ENCODE results near the gene LDB3.

DNA sequence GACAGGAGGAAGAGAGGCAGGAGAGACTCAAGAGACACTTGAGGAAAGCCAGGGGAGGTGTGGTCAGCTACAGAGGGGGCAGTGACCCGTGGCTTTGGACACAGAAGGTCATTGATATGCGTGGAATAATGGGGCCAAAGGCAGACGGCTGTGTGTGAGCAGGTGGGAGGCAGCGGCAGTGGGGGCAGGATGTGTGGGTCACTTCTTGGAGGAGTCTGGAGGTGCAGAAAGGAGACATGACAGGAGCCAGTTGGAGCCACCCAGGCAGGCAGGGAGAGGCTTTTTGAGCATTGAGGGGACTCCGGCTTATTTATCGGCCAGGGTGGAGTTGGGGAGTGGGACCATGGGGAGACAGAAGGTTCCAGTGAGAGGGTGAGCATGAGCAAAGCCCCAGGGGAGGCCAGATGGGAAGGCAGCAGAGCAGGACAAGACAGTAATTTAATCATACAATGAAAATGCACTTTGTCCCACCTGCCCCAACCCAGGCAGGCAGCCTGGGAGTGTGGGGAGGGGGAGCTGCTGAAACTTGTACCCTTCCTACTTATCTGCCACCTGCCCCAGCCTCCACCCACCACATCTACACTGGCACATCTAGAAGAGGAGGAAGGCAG is 5.0 kb downstream of the LDB3 start:
- TF ChIP-seq POLR2A (IDR thresholded peaks at IDR 0.05) (no peak), EP300 (IDR thresholded peaks at IDR 0.05) (no peak)
- TF ChIP-seq, protein P1, sequence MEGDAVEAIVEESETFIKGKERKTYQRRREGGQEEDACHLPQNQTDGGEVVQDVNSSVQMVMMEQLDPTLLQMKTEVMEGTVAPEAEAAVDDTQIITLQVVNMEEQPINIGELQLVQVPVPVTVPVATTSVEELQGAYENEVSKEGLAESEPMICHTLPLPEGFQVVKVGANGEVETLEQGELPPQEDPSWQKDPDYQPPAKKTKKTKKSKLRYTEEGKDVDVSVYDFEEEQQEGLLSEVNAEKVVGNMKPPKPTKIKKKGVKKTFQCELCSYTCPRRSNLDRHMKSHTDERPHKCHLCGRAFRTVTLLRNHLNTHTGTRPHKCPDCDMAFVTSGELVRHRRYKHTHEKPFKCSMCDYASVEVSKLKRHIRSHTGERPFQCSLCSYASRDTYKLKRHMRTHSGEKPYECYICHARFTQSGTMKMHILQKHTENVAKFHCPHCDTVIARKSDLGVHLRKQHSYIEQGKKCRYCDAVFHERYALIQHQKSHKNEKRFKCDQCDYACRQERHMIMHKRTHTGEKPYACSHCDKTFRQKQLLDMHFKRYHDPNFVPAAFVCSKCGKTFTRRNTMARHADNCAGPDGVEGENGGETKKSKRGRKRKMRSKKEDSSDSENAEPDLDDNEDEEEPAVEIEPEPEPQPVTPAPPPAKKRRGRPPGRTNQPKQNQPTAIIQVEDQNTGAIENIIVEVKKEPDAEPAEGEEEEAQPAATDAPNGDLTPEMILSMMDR (IDR thresholded peaks at IDR 0.05): no peak

All from upper lobe of left lung (tissue), 4 donors.